Adrenal gland (tissue), 12 donors: ENCODE measurements around the gene LRRC4C. TPM values are rescaled to one million over a fixed set of nuclear protein-coding genes. Genes with fewer than 3 reads are reported as not detected.

ENCODE experiments used
- DNase-seq, 7 donors: peaks; one replicate each; pipeline ENCODE4 v3.0.0-alpha.2; 2019 to 2020
- H3K27ac ChIP-seq, 5 donors: fragments of 200-600 bp; sonication (generic) in 4 of 5; 1 replicate in 3 of 5; 2 replicates in 2 of 5; pipeline versions ENCODE4 v1.5.1 to v1.8.0; 2016 to 2020; ENCODE audit warnings: mild to moderate bottlenecking in 1 of 5
- H3K27me3 ChIP-seq: fragments of 200-600 bp; 2 replicates; pipeline ENCODE4 v1.8.0; 2021
- H3K36me3 ChIP-seq, 2 donors: fragments of 200-600 bp; replicated peaks in 1 of 2; 1 replicate in 1 of 2; 2 replicates in 1 of 2; pipeline versions ENCODE4 v1.5.1 to v1.8.0; 2018 to 2022
- H3K4me1 ChIP-seq, 2 donors: fragments of 200-600 bp; replicated peaks in 1 of 2; 1 replicate in 1 of 2; 2 replicates in 1 of 2; pipeline versions ENCODE4 v1.5.1 to v1.8.0; 2018 to 2021
- H3K4me3 ChIP-seq, 4 donors: fragments of 200-600 bp; sonication (generic) in 3 of 4; one replicate each; pipeline ENCODE4 v1.5.1; 2016 to 2018
- H3K9me3 ChIP-seq, 3 donors: fragments of 200-600 bp; sonication (generic) in 1 of 3; replicated peaks in 1 of 3; 1 replicate in 2 of 3; 2 replicates in 1 of 3; pipeline versions ENCODE4 v1.5.1 to v1.8.0; 2016 to 2021
- POLR2A ChIP-seq, 2 donors: fragments of 450-650 bp; IDR thresholded peaks; one replicate each; pipeline ENCODE4 v1.6.1; 2017; ENCODE audit warnings: antibody characterized with exemption in 2 of 2, mild to moderate bottlenecking in 2 of 2, moderate library complexity in 1 of 2
- WGBS, 4 donors: extraction: QIAGEN DNeasy Blood & Tissue Kit in 2 of 4; methylation state at CpG; one replicate each; pipeline versions ENCODE4 v1.1.5 to v1.1.7; 2013 to 2017; 5-methylcytosine and 5-hydroxymethylcytosine counted together
- intact Hi-C, 2 donors: fragments of 100-400 bp; cut with DNase I; formaldehyde crosslinking; loops; one replicate each; pipeline versions ENCODE4 v1.14.1 to v1.15.0; 2022 to 2023
- polyA plus RNA-seq, 3 donors: library from polyadenylated mRNA; stranded (reverse); fragments of 200-250 nt in 2 of 3; fragments of 350-450 nt in 1 of 3; fragmentation: Illumina TruSeq in 1 of 3; extraction: RNeasy Lipid Tissue Mini Kit (QIAGEN cat#74804) in 1 of 3; gene quantifications; one replicate each; pipeline ENCODE4 v1.2.3, GENCODE V29; 2013 to 2014
- total RNA-seq, 9 donors: library from RNA; depleted of rRNA in 4 of 9; stranded (reverse); fragments of >200 nt in 4 of 9; fragments of 120-200 nt in 1 of 9; fragmentation: NEBNext Ultra II Directional in 1 of 9; extraction: Animal tissue kit (Norgen Biotek cat#: 25700) in 1 of 9; gene quantifications; one replicate each; pipeline versions ENCODE4 v1.1.0 to v1.2.4, GENCODE V29; 2013 to 2023
- TF ChIP-seq, protein P1 (sequence below), 6 experiments: fragments of 450-650 bp in 4 of 6; fragments of 200-600 bp in 2 of 6; sonication (generic) in 1 of 6; IDR thresholded peaks; 1 replicate in 5 of 6; 2 replicates in 1 of 6; pipeline versions ENCODE4 v1.5.1 to v1.8.0; 2016 to 2021; ENCODE audit warnings: antibody characterized with exemption in 6 of 6, mild to moderate bottlenecking in 2 of 6, moderate library complexity in 1 of 6
- donor health status: healthy with polysubstance abuse.
- donor health status: Bipolar disorder and iron deficiency.
- donor health status: DM: yes; HTN: yes; CAD: no.
- donor health status: DM: no; HTN: no; CAD: no.
- donor health status: DM: no; HTN: no; CAD: no.
- donor health status: DM: yes; HTN: yes; CAD: no.

Gene LRRC4C
- total and polyA plus RNA-seq, 12 donors, result 1.0 to 10.6 (median 5.5) TPM

DNA sequence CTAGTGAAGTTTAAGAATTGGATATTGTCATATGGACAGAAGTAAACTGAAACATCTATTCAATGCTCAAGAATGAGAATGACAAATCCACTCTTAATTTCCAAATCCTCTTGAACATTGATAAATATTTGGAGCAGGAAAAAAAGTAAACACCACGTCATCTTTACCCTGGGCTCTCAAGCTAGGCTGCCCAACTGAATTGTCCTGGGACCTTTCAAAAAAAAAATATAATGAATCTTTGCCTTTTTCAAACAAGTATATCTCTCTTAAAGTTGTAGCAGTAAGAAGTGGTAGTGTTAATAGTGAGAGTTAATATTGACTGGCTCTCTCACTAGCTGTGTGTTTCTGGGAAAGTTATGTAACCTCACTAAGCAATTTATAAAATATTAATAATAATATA is 374.3 kb downstream of the LRRC4C start:
- H3K36me3 ChIP-seq, result no peaks in the 10 kb centered on the region
- TF ChIP-seq, protein P1, sequence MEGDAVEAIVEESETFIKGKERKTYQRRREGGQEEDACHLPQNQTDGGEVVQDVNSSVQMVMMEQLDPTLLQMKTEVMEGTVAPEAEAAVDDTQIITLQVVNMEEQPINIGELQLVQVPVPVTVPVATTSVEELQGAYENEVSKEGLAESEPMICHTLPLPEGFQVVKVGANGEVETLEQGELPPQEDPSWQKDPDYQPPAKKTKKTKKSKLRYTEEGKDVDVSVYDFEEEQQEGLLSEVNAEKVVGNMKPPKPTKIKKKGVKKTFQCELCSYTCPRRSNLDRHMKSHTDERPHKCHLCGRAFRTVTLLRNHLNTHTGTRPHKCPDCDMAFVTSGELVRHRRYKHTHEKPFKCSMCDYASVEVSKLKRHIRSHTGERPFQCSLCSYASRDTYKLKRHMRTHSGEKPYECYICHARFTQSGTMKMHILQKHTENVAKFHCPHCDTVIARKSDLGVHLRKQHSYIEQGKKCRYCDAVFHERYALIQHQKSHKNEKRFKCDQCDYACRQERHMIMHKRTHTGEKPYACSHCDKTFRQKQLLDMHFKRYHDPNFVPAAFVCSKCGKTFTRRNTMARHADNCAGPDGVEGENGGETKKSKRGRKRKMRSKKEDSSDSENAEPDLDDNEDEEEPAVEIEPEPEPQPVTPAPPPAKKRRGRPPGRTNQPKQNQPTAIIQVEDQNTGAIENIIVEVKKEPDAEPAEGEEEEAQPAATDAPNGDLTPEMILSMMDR (IDR thresholded peaks at IDR 0.05), result no peak
- no peak for TF ChIP-seq POLR2A (IDR thresholded peaks at IDR 0.05)
- H3K27ac ChIP-seq, result no peak overlapping the region
- H3K4me3 ChIP-seq, result no peak overlapping the region
- no peaks in the 10 kb centered on the region for H3K9me3 ChIP-seq
- no peaks in the 10 kb centered on the region for H3K27me3 ChIP-seq
- DNase-seq, result no peak
- 61 to 82% (median 65%) methylated on average over 1 of the region's 1 CpG for WGBS, 4 donors
- intact Hi-C loops, result no loop called here
- no peaks in the 10 kb centered on the region for H3K4me1 ChIP-seq

DNA sequence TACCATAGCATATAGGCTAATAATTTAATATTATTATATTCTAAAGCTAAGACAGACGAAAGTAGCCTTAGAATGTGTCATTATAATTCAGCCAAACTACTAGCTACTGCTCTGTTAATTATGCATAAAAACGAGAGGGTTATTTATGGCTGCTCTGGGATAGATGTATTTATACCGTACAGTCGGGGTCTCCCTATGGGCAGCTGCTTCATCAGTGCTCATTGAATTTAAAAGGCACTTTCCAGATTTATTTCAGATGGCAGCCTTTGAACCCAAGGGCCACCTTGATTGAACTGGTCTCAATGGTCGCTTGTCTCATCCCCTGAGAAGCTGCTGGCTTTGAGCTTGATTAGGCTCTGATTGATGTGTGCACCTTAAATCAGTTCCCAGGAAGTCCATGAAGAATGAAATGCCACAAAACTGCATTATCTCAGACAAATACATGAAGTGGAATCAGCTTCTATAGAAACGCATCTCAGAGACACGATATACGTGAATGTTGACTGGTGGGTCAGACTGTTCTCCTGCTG is 377.6 kb downstream of the LRRC4C start:
- H3K4me1 ChIP-seq, result no peaks in the 10 kb centered on the region
- TF ChIP-seq, protein P1 (IDR thresholded peaks at IDR 0.05), result no peak
- no peak for TF ChIP-seq POLR2A (IDR thresholded peaks at IDR 0.05)
- intact Hi-C loops, result no loop called here
- 81 to 88% (median 86%) methylated on average over 8 of the region's 8 CpGs for WGBS, 4 donors
- no peaks in the 10 kb centered on the region for H3K36me3 ChIP-seq
- DNase-seq, result no peak
- H3K27ac ChIP-seq, result no peak overlapping the region
- no peak overlapping the region for H3K4me3 ChIP-seq
- H3K27me3 ChIP-seq, result no peaks in the 10 kb centered on the region
- no peaks in the 10 kb centered on the region for H3K9me3 ChIP-seq

DNA sequence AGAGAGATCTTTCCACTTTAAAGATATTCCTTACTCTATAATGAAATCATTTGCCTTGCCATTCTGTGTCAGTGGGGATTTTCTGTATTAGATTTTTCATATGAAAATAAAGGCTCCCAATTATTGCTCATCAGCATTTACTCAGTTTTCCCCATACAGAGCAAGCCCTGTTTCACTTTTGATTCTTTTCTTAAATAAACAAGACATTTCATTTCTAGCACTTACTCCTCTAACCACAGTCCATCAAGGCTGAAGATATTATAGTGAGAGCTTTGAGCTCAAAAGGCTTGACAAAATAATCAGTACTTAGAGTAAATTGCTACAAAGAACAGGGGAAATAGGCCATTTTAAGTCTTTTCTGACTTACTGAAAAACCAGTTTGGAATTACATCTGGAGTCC is 385.1 kb downstream of the LRRC4C start:
- intact Hi-C loops, result no loop called here
- no peaks in the 10 kb centered on the region for H3K4me1 ChIP-seq

DNA sequence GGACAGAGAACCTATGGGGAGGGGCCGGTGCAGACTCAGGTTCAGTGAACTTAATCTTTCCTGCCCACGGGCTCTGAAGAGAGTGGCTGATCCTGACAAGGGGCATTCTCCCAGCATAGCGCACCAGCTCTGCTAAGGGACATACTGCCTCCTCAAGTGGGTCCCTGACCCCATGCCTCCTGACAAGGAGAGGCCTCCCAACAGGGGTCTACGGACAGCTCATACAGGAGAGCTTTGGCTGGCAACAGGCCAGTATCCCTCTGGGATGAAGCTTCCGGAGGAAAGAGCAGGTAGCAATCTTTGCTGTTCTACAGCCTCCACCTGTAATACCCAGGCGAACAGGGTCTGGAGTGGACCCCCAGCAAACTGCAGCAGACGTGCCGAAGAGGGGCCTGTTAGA is 394.0 kb downstream of the LRRC4C start:
- TF ChIP-seq, protein P1 (IDR thresholded peaks at IDR 0.05), result no peak
- TF ChIP-seq POLR2A (IDR thresholded peaks at IDR 0.05), result no peak
- Histone ChIP-seq H3K27ac (no peak overlapping the region), H3K36me3 (no peaks in the 10 kb centered on the region), H3K27me3 (no peaks in the 10 kb centered on the region), H3K4me1 (no peaks in the 10 kb centered on the region), H3K9me3 (peaks cover 0 to 4% (median 0%) of the 10 kb centered on the region in 3 donors), H3K4me3 (no peak overlapping the region)
- WGBS, 4 donors, result 73 to 81% (median 78%) methylated on average over 4 to 8 of the region's 8 CpGs
- no peak for DNase-seq
- intact Hi-C loops, result no loop called here

More for the DNA sequence above, 385.1 kb downstream of the LRRC4C start:
- Histone ChIP-seq H3K36me3 (no peaks in the 10 kb centered on the region), H3K27ac (no peak overlapping the region), H3K27me3 (no peaks in the 10 kb centered on the region), H3K4me3 (no peak overlapping the region), H3K9me3 (peaks cover 0 to 7% (median 0%) of the 10 kb centered on the region in 3 donors)
- DNase-seq, result no peak
- TF ChIP-seq POLR2A (IDR thresholded peaks at IDR 0.05), result no peak
- TF ChIP-seq, protein P1 (IDR thresholded peaks at IDR 0.05), result no peak
